ENCODE data around the gene UBE2E2. TPM values are rescaled to one million over a fixed set of nuclear protein-coding genes. Genes with fewer than 3 reads are reported as not detected.

UBE2E2 gene
- total RNA-seq, 3 donors from 2014 or later (not counting 1 experiment from before 2014, with no cell fraction given) = 4.8 to 6.1 (median 5.3) TPM

DNA sequence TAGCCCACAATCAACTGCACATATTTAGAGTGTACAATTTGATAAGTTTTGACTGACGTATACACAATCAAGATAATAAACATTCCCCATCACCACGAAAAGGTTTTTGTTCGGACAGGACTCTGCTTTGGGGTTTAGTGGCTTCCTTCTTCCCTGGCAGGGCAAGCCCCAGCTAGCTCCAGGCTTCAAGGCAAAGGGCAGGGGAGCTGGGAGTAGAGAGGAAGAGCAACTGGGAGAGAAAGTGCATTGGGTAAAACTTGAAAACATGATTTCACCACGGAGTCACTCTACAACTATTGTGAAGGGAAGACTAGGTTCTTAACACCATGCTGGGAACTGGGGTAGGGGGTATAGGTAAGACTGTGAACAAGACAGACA, 417.5 kb downstream of the UBE2E2 start:
- H3K4me1 Mint-ChIP-seq = peaks cover 10 to 12% of the 10 kb centered on the region in 2 donors
- H3K9me3 Mint-ChIP-seq = peaks cover 0 to 2% of the 10 kb centered on the region in 2 donors
- no peak for ATAC-seq
- Histone ChIP-seq H3K4me3 (ENCODE audit: low read length) (no peak overlapping the region), H3K36me3 (ENCODE audit: control insufficient read depth, insufficient read depth, low read length) (no peaks in the 10 kb centered on the region), H3K27ac (ENCODE audit: low read length) (no peak overlapping the region), H3K4me1 (ENCODE audit: control insufficient read depth, insufficient read depth, low read length) (no peaks in the 10 kb centered on the region), H3K27me3 (ENCODE audit: control insufficient read depth, insufficient read depth, low read length) (no peaks in the 10 kb centered on the region), H3K9me3 (ENCODE audit: control insufficient read depth, insufficient read depth, low read length) (no peaks in the 10 kb centered on the region)
- no peak overlapping the region for H3K4me3 Mint-ChIP-seq
- 67% methylated on average over 3 of the region's 4 CpGs for WGBS (ENCODE audit: insufficient coverage)
- peaks cover 0 to 5% of the 10 kb centered on the region in 2 donors for H3K27me3 Mint-ChIP-seq (ENCODE audit: low read depth in 2 of 2)
- H3K36me3 Mint-ChIP-seq = no peaks in the 10 kb centered on the region
- no peak overlapping the region for H3K27ac Mint-ChIP-seq
- intact Hi-C loops (cut with micrococcal nuclease) = no loop called here
- no peak for TF ChIP-seq CTCF (IDR thresholded peaks at IDR 0.05)
- DNase-seq = no peak

DNA sequence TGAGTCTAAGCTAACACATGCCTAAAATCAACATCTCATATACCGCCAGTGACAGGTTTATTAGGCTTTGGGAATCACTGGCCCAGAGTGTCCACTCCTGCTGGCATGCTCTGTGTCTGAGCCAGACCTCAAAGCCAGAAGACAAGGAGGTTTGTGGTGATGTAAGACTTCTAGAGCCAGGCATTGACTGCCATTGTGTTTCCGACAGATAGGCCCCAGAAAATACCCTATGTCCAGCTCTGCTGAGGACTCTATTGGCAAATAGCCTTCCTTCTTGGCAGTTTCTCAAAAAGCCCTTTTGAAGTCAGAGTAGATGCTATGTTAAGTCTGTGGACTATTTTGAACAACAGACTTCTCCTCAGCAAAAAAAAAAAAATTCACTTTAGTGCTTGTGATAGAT, 420.7 kb downstream of the UBE2E2 start:
- Histone ChIP-seq H3K27ac (ENCODE audit: low read length) (no peak overlapping the region), H3K4me3 (ENCODE audit: low read length) (no peak overlapping the region), H3K36me3 (ENCODE audit: control insufficient read depth, insufficient read depth, low read length) (no peaks in the 10 kb centered on the region), H3K9me3 (ENCODE audit: control insufficient read depth, insufficient read depth, low read length) (no peaks in the 10 kb centered on the region), H3K27me3 (ENCODE audit: control insufficient read depth, insufficient read depth, low read length) (no peaks in the 10 kb centered on the region), H3K4me1 (ENCODE audit: control insufficient read depth, insufficient read depth, low read length) (no peaks in the 10 kb centered on the region)
- Mint-ChIP-seq H3K27me3 (ENCODE audit: low read depth in 2 of 2) (peaks cover 0 to 5% of the 10 kb centered on the region in 2 donors), H3K9me3 (peaks cover 0 to 2% of the 10 kb centered on the region in 2 donors), H3K4me1 (no peaks in the 10 kb centered on the region), H3K4me3 (no peak overlapping the region), H3K27ac (no peak overlapping the region), H3K36me3 (no peaks in the 10 kb centered on the region)
- WGBS (ENCODE audit: insufficient coverage) = 90% methylated on average over 2 of the region's 2 CpGs
- intact Hi-C loops (cut with micrococcal nuclease) = no loop called here
- ATAC-seq = no peak
- TF ChIP-seq CTCF (IDR thresholded peaks at IDR 0.05) = no peak
- DNase-seq = no peak

DNA sequence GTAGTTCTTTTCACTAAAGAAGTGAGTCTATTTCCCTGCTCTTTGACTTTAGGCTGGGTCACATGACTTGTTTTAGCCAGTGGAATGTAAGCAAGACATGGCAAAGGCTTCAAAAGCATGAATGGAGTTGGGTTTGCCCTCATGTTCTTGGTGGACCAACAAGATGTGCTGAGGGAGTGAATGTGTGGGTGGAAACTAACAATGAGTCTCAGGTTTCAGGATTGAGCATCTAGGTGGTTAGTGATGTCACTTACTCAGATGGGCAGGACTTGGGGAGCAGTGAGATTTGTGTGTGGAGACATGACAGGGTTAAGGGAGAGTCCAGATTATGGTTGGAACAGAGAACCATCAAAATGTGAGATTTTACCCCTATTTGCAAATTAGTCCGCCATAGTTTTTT, 421.2 kb downstream of the UBE2E2 start:
- Histone ChIP-seq H3K27me3 (ENCODE audit: control insufficient read depth, insufficient read depth, low read length) (no peaks in the 10 kb centered on the region), H3K4me3 (ENCODE audit: low read length) (no peak overlapping the region), H3K27ac (ENCODE audit: low read length) (no peak overlapping the region), H3K36me3 (ENCODE audit: control insufficient read depth, insufficient read depth, low read length) (no peaks in the 10 kb centered on the region), H3K4me1 (ENCODE audit: control insufficient read depth, insufficient read depth, low read length) (peaks cover 4% of the 10 kb centered on the region), H3K9me3 (ENCODE audit: control insufficient read depth, insufficient read depth, low read length) (no peaks in the 10 kb centered on the region)
- no peak for TF ChIP-seq CTCF (IDR thresholded peaks at IDR 0.05)
- H3K9me3 Mint-ChIP-seq = peaks cover 0 to 2% of the 10 kb centered on the region in 2 donors
- no peak overlapping the region for H3K4me3 Mint-ChIP-seq
- 46% methylated on average over 1 of the region's 1 CpG for WGBS (ENCODE audit: insufficient coverage)
- intact Hi-C loops (cut with micrococcal nuclease) = no loop called here
- H3K27ac Mint-ChIP-seq = no peak overlapping the region
- H3K36me3 Mint-ChIP-seq = no peaks in the 10 kb centered on the region
- peaks cover 0 to under 1% of the 10 kb centered on the region in 2 donors for H3K4me1 Mint-ChIP-seq
- ATAC-seq (no peak), DNase-seq (no peak)
- H3K27me3 Mint-ChIP-seq (ENCODE audit: low read depth in 2 of 2) = peaks cover 0 to 5% of the 10 kb centered on the region in 2 donors

- no peak overlapping the region for H3K4me3 Mint-ChIP-seq
- Histone ChIP-seq H3K27ac (ENCODE audit: low read length) (no peak overlapping the region), H3K36me3 (ENCODE audit: control insufficient read depth, insufficient read depth, low read length) (no peaks in the 10 kb centered on the region), H3K4me1 (ENCODE audit: control insufficient read depth, insufficient read depth, low read length) (peaks cover 4% of the 10 kb centered on the region), H3K9me3 (ENCODE audit: control insufficient read depth, insufficient read depth, low read length) (no peaks in the 10 kb centered on the region), H3K27me3 (ENCODE audit: control insufficient read depth, insufficient read depth, low read length) (no peaks in the 10 kb centered on the region), H3K4me3 (ENCODE audit: low read length) (no peak overlapping the region)
- peaks cover 0 to 2% of the 10 kb centered on the region in 2 donors for H3K9me3 Mint-ChIP-seq
- DNase-seq = no peak
- H3K27me3 Mint-ChIP-seq (ENCODE audit: low read depth in 2 of 2) = no peaks in the 10 kb centered on the region
- ATAC-seq = no peak
- no peak overlapping the region for H3K27ac Mint-ChIP-seq
- no peak for TF ChIP-seq CTCF (IDR thresholded peaks at IDR 0.05)
- WGBS (ENCODE audit: insufficient coverage) = 81% methylated on average over 2 of the region's 2 CpGs
- no peaks in the 10 kb centered on the region for H3K36me3 Mint-ChIP-seq
- peaks cover 0 to 5% of the 10 kb centered on the region in 2 donors for H3K4me1 Mint-ChIP-seq
- intact Hi-C loops (cut with micrococcal nuclease) = no loop called here
Measured at GRCh38 chr3:23626442-23626841, 423.3 kb downstream of the UBE2E2 start.

All from natural killer cell (primary cell).